ENCODE measurements around the gene GBA2.

Gene GBA2

GRCh38 chr9:35700942-35701341 lies 48.1 kb downstream of the GBA2 start:
- POLR2A ChIA-PET = no interaction called here
- CTCF ChIA-PET = interaction anchor here (0.8 to 1.9 kb wide), 6 partner anchors 10 to 60 kb away, joined by 3 to 17 read pairs (median 3); partner anchors contain the start of gene CREB3
- TF ChIP-seq, protein P1, sequence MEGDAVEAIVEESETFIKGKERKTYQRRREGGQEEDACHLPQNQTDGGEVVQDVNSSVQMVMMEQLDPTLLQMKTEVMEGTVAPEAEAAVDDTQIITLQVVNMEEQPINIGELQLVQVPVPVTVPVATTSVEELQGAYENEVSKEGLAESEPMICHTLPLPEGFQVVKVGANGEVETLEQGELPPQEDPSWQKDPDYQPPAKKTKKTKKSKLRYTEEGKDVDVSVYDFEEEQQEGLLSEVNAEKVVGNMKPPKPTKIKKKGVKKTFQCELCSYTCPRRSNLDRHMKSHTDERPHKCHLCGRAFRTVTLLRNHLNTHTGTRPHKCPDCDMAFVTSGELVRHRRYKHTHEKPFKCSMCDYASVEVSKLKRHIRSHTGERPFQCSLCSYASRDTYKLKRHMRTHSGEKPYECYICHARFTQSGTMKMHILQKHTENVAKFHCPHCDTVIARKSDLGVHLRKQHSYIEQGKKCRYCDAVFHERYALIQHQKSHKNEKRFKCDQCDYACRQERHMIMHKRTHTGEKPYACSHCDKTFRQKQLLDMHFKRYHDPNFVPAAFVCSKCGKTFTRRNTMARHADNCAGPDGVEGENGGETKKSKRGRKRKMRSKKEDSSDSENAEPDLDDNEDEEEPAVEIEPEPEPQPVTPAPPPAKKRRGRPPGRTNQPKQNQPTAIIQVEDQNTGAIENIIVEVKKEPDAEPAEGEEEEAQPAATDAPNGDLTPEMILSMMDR (IDR thresholded peaks at IDR 0.05; ENCODE audit: control extremely low read depth, extremely low read depth, low read depth, missing control alignments) = no peak
- no peak for DNase-seq (ENCODE audit: extremely low spot score)

- ChIA-PET POLR2A (no interaction called here), CTCF (interaction anchor here (1.1 to 1.9 kb wide), 3 partner anchors 11 to 28 kb away, joined by 3 to 17 read pairs (median 8); no protein-coding TSS in a partner anchor)
- DNase-seq (ENCODE audit: extremely low spot score) = no peak
- TF ChIP-seq, protein P1 (IDR thresholded peaks at IDR 0.05; ENCODE audit: control extremely low read depth, extremely low read depth, low read depth, missing control alignments) = no peak
These were observed 49.0 kb downstream of the GBA2 start for GRCh38 chr9:35700031-35700430.

DNA sequence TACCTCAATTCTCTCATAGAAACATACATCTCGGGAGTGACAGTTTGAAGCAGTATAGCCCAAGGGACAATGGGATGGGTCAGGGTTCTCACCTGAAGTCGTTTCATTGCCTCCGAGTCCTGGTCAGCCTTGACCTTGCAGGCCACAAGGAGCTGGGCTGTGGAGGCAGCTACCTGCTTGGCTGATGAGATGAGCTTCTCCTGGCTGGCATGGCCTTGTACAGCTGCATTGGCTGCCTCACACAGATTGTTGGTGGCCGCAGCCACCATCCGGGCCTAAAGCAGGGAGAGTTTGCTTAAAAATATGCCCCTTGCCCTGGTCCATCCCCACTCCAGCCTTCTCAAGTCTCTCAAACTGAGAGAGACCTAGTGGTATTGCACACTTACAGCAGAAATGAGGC lies 50.8 kb downstream of the GBA2 start:
- TF ChIP-seq, protein P1 (IDR thresholded peaks at IDR 0.05; ENCODE audit: control extremely low read depth, extremely low read depth, low read depth, missing control alignments) = no peak
- CTCF ChIA-PET = interaction anchor here (1.5 to 7.1 kb wide), 10 partner anchors 14 to 127 kb away, joined by 4 to 224 read pairs (median 35); partner anchors contain the start of genes ARHGEF39, CCDC107, CREB3 and RMRP
- POLR2A ChIA-PET = interaction anchor here (0.8 kb wide), 1 partner anchor 10 kb away, joined by 3 read pairs; no protein-coding TSS in a partner anchor
- DNase-seq (ENCODE audit: extremely low spot score) = no peak

DNA sequence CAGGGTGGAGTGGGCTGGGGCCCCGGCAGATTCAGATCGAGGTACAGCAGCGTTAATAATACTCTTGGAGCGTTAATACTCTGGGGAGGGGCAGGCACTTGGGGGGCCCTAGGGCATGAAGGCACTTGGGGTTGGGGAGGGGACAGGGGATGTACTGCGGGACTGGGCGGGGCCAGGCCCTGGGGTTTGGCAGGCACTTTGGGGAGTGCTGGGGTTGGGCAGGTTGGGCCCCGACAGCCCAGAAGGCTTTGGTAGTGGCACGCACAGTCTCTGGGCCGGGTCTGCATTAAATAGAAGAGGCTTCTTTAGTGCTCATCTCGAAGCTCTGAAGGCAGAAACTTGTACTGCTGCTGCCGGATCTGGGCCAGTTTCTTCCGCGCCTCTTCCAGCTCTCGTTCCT lies 51.5 kb downstream of the GBA2 start:
- TF ChIP-seq, protein P1 (IDR thresholded peaks at IDR 0.05; ENCODE audit: control extremely low read depth, extremely low read depth, low read depth, missing control alignments) = no peak
- DNase-seq (ENCODE audit: extremely low spot score) = no peak
- CTCF ChIA-PET = interaction anchor here (1.0 to 7.1 kb wide), 20 partner anchors 10 to 257 kb away, joined by 3 to 224 read pairs (median 17); partner anchors contain the start of genes ARHGEF39, CA9, CCDC107 and CREB3
- POLR2A ChIA-PET = no interaction called here

- TF ChIP-seq, protein P1 (IDR thresholded peaks at IDR 0.05; ENCODE audit: control extremely low read depth, extremely low read depth, low read depth, missing control alignments) = peak; percentile 94
- ChIA-PET CTCF (interaction anchor here (0.8 to 7.1 kb wide), 48 partner anchors 9 to 326 kb away, joined by 3 to 224 read pairs (median 5); partner anchors contain the start of genes ARHGEF39, CA9, CCDC107 and CD72), POLR2A (interaction anchor here (0.6 to 1.0 kb wide), 3 partner anchors 18 to 34 kb away, joined by 3 to 4 read pairs (median 4); no protein-coding TSS in a partner anchor)
- peak; percentile 85 for DNase-seq (ENCODE audit: extremely low spot score)
These were observed 52.4 kb downstream of the GBA2 start for GRCh38 chr9:35696520-35697215.

DNA sequence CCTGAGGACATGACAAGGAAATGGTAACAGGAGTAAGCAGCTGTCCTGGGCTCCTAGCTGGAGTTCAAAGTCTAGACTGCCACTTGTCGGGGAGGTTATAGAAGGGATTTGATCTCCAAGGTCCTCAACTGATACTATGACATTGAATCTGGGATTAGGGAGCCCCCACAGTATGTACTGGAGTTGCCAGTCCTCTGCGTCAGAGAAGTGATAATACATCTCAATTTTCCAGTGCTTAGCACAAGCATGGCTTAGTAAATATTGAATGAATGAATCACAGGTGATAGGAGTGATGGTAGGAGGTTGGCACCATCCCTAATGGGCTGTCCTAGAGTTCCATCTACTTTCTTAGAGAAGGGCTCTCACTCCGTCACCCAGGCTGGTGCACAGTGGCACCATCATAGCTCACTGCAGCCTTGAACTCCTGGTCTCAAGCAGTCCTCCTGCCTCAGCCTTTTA lies 53.1 kb downstream of the GBA2 start:
- TF ChIP-seq, protein P1 (IDR thresholded peaks at IDR 0.05; ENCODE audit: control extremely low read depth, extremely low read depth, low read depth, missing control alignments) = no peak
- CTCF ChIA-PET = interaction anchor here (0.8 to 7.1 kb wide), 41 partner anchors 8 to 327 kb away, joined by 3 to 224 read pairs (median 5); partner anchors contain the start of genes ARHGEF39, CA9, CCDC107 and CD72
- POLR2A ChIA-PET = interaction anchor here (0.6 to 1.0 kb wide), 3 partner anchors 19 to 35 kb away, joined by 3 to 4 read pairs (median 4); no protein-coding TSS in a partner anchor
- DNase-seq (ENCODE audit: extremely low spot score) = no peak
